C4-2B (cell line): ENCODE measurements around the gene ANAPC4.

Experiments
- H3K27ac ChIP-seq: fragments of 450-650 bp; 2 replicates; pipeline ENCODE4 v1.5.1; 2017
- ZFX ChIP-seq: fragments of 450-650 bp; IDR thresholded peaks from 2 replicates; pipeline ENCODE4 v1.6.1; 2017
- TF ChIP-seq, protein P1 (sequence below): fragments of 450-650 bp; conservative IDR thresholded peaks from 2 replicates; pipeline ENCODE4 v1.5.1; 2017; ENCODE audit warnings: mild to moderate bottlenecking

The ANAPC4 gene

DNA sequence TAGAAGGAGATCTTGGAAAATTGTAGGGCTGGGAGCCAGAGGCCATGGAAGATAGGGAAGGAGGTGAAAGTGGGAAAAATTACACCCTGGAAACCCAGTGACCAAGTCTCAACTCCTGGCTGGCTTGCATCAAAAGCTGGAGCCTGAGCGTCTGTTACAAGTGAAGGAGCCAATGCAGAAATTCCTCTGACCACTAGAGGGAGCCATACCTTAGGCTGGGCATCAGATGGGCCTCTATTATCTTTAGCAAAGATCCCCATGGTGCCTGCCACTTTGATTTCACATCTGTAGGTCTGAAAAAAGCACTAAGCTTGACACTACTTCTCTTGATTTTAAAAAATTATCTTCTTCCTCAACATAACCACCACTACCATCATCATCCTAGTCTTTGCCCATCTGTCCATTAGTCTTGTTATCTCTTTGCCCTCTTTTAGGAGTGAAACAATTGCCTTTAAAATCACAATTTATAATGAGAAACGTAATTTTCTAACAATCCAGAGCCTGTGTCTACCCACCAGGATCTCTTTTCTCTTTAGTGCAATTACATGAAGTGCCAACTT lies 62.9 kb downstream of the ANAPC4 start:
- H3K27ac ChIP-seq, result no peak overlapping the region
- TF ChIP-seq ZFX, result no peak
- TF ChIP-seq, protein P1, sequence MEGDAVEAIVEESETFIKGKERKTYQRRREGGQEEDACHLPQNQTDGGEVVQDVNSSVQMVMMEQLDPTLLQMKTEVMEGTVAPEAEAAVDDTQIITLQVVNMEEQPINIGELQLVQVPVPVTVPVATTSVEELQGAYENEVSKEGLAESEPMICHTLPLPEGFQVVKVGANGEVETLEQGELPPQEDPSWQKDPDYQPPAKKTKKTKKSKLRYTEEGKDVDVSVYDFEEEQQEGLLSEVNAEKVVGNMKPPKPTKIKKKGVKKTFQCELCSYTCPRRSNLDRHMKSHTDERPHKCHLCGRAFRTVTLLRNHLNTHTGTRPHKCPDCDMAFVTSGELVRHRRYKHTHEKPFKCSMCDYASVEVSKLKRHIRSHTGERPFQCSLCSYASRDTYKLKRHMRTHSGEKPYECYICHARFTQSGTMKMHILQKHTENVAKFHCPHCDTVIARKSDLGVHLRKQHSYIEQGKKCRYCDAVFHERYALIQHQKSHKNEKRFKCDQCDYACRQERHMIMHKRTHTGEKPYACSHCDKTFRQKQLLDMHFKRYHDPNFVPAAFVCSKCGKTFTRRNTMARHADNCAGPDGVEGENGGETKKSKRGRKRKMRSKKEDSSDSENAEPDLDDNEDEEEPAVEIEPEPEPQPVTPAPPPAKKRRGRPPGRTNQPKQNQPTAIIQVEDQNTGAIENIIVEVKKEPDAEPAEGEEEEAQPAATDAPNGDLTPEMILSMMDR, result peak; percentile 92

DNA sequence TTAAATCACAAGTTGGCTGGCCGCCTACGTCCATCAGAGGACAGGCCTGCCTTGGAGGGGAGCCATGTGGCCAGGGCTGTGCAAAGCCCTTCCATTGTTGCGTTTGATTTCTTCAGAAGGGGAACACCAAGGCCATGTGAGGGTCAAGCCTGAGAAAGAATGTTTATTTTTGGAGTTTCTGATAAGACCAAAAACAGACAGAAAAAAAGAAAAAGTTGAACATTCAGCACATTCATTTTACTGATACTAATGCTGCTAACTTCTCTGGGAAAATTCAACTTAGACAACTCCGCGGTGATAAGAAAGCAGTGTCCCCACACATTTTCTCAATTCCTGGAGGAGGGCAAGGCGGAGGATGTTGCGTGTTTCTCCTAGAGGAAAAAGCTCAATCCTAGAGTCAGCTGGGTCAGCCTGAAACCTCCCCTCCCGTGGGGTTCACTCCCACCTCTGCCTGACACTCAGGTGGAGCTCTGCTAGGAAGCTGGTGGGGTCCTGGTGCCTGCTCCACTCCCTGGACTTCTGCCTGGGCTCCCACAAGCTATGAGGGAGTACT lies 63.5 kb downstream of the ANAPC4 start:
- H3K27ac ChIP-seq, result no peak overlapping the region
- no peak for TF ChIP-seq ZFX
- TF ChIP-seq, protein P1, result no peak

DNA sequence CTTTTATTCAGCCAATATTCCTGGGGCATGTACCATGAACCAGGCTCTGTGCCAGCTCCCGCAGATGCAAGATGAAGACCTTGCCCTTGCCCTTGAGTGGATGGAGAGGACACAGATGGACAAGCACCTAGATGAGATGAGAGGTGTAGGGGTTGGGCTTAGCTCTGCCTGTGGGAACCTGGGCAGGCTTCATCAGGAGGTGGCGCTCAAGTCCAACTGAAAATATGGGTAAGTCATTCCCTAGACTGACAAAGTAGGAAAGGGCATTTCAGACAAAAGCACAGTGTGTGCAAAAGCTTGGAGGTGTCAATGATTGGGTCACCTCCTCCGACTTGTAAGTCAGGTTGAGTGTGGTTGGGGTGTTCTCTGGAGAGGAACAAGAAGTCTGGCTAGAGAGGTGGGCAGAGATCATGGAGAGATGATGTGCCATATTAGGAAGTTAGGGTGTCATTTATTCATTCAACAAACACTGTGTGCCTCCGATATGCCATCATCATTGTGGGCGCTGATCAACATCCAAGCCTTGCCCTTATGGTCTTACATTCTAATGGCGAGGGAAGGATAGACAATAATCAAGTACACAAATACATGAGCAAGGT lies 64.6 kb downstream of the ANAPC4 start:
- TF ChIP-seq, protein P1, result peak; percentile 80
- no peak for TF ChIP-seq ZFX
- H3K27ac ChIP-seq, result no peak overlapping the region

DNA sequence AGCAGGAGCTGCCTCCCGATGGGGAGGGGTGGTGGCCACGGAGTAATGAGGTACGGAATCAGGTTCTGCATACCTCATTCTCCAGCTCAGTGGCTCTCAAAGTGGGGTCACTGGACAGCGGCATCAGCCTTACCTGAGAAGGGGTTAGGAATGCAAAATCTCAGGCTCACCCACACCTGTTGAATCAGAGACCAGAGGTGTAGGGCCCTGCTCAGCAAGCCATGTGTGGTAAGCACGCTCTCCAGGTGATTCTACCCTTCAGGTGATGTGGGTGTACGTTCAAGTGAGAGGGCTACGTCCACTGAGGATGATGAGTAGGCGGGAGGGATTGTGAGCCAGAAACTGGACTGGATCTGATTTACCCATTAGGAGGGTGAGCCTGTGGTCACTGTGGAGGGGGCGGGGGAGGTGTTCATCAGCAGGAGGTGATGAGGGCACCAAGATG lies 65.8 kb downstream of the ANAPC4 start:
- H3K27ac ChIP-seq, result no peak overlapping the region
- no peak for TF ChIP-seq ZFX

DNA sequence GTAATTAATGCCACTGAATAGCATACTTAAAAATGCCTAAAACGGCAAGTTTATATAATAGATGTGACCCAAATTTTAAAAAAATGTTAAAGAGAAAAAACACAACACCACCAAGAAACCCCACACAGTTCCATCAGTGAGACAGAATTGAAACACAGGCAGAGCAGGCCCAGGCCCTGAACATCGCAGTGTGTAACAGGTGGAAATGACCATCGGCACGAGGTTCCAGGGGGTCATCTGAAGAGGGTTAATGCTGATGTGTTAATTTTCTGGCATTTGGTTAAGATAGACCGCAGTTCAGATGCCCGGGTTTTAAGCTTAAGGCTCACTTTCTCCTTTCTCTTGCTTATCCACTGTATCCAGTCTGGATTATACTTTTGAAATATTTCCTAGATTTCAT lies 66.8 kb downstream of the ANAPC4 start:
- TF ChIP-seq ZFX, result no peak
- TF ChIP-seq, protein P1, result no peak

DNA sequence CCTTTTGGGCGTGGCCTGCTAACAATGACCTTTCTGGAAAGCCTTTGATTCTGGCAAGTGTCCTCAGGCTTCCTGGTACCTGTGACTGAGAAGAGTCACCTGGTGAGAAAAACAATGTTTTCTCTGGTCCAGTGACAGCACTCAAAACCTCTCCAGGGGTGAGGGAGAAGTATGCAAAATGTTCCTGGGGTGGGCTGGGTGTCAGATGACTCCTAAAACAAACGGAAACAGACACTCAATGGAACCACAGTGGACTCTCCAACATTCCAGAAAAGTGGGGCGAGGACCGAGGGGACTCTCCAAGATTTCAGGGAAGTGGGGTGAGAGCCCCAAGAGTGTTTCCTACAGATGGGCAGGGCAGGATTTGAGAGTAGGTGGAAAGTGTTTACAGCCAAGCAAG lies 69.5 kb downstream of the ANAPC4 start:
- no peak overlapping the region for H3K27ac ChIP-seq
- no peak for TF ChIP-seq ZFX
- TF ChIP-seq, protein P1, result no peak

More for the DNA sequence above, 66.8 kb downstream of the ANAPC4 start:
- H3K27ac ChIP-seq, result no peak overlapping the region

DNA sequence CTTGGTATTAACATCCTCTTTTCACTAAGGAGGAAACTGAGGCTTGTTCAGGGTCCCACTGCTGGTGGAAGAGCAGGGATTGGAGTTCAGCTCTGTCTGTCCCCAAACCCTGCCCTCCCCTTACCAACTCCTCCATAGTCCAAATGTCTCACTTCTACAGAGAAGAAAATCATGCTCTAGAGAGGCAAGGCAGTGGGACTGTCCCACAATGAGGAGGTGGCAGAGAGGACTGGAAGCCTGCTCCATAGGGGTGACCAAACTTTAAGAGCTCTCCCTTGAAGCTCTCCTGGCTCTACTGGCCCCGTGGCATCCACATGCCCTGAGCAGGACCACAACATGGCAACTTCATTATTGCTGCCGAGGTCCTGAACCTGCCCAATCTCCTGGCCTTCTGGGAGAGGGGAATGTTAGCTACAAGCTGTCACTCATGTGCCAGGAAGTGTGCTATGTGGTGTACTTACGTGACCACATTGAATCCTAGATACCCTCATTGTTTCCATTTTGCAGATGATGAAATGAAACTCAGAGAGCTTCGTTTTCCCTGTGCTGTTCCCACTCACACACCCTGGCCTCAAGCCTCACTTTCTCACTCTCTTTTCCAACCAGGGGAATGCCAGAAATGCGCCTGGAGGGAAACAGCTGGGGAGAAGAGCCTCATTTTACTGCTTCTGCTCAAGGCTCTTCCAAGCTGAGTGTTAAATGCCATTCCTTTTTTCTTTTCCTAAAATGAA lies 71.5 kb downstream of the ANAPC4 start:
- TF ChIP-seq, protein P1, result no peak
- TF ChIP-seq ZFX, result no peak
- no peak overlapping the region for H3K27ac ChIP-seq
